HEK293T (cell line): ENCODE measurements around the gene NHS.

Experiments
- CTCF ChIA-PET: fragments of 350-600 bp; formaldehyde crosslinking; extraction: SDS; loops from one replicate; lab custom pipeline; 2021; ENCODE audit warnings: antibody characterized with exemption, inconsistent platforms; lab: Yijun Ruan, JAX
- POLR2A ChIA-PET: fragments of 350-600 bp; formaldehyde crosslinking; extraction: SDS; loops from one replicate; lab custom pipeline; 2020; ENCODE audit warnings: antibody characterized with exemption, inconsistent platforms; lab: Yijun Ruan, JAX
- DNase-seq: peaks from one replicate; pipeline ENCODE4 v3.0.0; 2012; ENCODE audit warnings: mixed read lengths; ENCODE audit errors: extremely low spot score
- ARNT ChIP-seq: fragments of 450-650 bp; IDR thresholded peaks from 2 replicates; pipeline ENCODE4 v1.6.1; 2017; ENCODE audit warnings: mild to moderate bottlenecking
- BHLHE40 ChIP-seq: fragments of 450-650 bp; IDR thresholded peaks from 2 replicates; pipeline ENCODE4 v1.6.1; 2016; ENCODE audit warnings: mild to moderate bottlenecking, moderate library complexity, borderline replicate concordance
- CTBP1 ChIP-seq: fragments of 450-650 bp; IDR thresholded peaks from 2 replicates; pipeline ENCODE4 v1.6.1; 2016; ENCODE audit warnings: borderline replicate concordance
- ELF4 ChIP-seq: fragments of 450-650 bp; IDR thresholded peaks from 2 replicates; pipeline ENCODE4 v1.6.1; 2017; ENCODE audit warnings: antibody characterized with exemption
- FOXA1 ChIP-seq: fragments of 450-650 bp; IDR thresholded peaks from 2 replicates; pipeline ENCODE4 v1.6.1; 2016; ENCODE audit warnings: mild to moderate bottlenecking
- FOXK2 ChIP-seq: fragments of 450-650 bp; IDR thresholded peaks from 2 replicates; pipeline ENCODE4 v1.6.1; 2016; ENCODE audit warnings: mild to moderate bottlenecking
- FOXM1 ChIP-seq: fragments of 450-650 bp; IDR thresholded peaks from 2 replicates; pipeline ENCODE4 v1.6.1; 2017; ENCODE audit warnings: mild to moderate bottlenecking, borderline replicate concordance
- HDGF ChIP-seq: fragments of 450-650 bp; IDR thresholded peaks from 2 replicates; pipeline ENCODE4 v1.6.1; 2017; ENCODE audit warnings: antibody characterized with exemption, borderline replicate concordance
- L3MBTL2 ChIP-seq: fragments of 450-650 bp; conservative IDR thresholded peaks from 2 replicates; pipeline ENCODE4 v1.6.1; 2016; ENCODE audit warnings: mild to moderate bottlenecking
- LEF1 ChIP-seq: fragments of 450-650 bp; IDR thresholded peaks from 2 replicates; pipeline ENCODE4 v1.6.1; 2017; ENCODE audit warnings: mild to moderate bottlenecking, borderline replicate concordance
- NFRKB ChIP-seq: fragments of 450-650 bp; IDR thresholded peaks from 2 replicates; pipeline ENCODE4 v1.6.1; 2016; ENCODE audit warnings: mild to moderate bottlenecking, moderate library complexity
- PKNOX1 ChIP-seq: fragments of 450-650 bp; IDR thresholded peaks from 2 replicates; pipeline ENCODE4 v1.6.1; 2016
- SP1 ChIP-seq: fragments of 450-650 bp; IDR thresholded peaks from 2 replicates; pipeline ENCODE4 v1.6.1; 2017
- SUZ12 ChIP-seq: fragments of 450-650 bp; IDR thresholded peaks from 2 replicates; pipeline ENCODE4 v1.6.1; 2016; ENCODE audit warnings: mild to moderate bottlenecking
- TARDBP ChIP-seq: fragments of 450-650 bp; IDR thresholded peaks from 2 replicates; pipeline ENCODE4 v1.6.1; 2016
- ZNF384 ChIP-seq: fragments of 450-650 bp; IDR thresholded peaks from 2 replicates; pipeline ENCODE4 v1.6.1; 2016

Gene NHS

GRCh38 chrX:17579026-17579425 lies 204.0 kb downstream of the NHS start:
- POLR2A ChIA-PET = no interaction called here
- CTCF ChIA-PET = no interaction called here

GRCh38 chrX:17580539-17581152 lies 205.6 kb downstream of the NHS start:
- no peak for DNase-seq
- ChIA-PET CTCF (interaction anchor here (0.6 to 1.8 kb wide), 2 partner anchors 11 to 257 kb away, joined by 4 to 6 read pairs; no protein-coding TSS in a partner anchor), POLR2A (no interaction called here)
- TF ChIP-seq FOXM1 = no peak
- no peak for TF ChIP-seq TARDBP
- TF ChIP-seq LEF1 = no peak
- no peak for TF ChIP-seq NFRKB
- TF ChIP-seq L3MBTL2 = no peak
- TF ChIP-seq HDGF = no peak
- TF ChIP-seq CTBP1 = no peak
- no peak for TF ChIP-seq SP1
- no peak for TF ChIP-seq ARNT
- TF ChIP-seq BHLHE40 = no peak
- no peak for TF ChIP-seq ZNF384

More at GRCh38 chrX:17579026-17579425, 204.0 kb downstream of the NHS start:
- DNase-seq = no peak
- TF ChIP-seq FOXK2 = no peak
- TF ChIP-seq SUZ12 = no peak
- no peak for TF ChIP-seq ZNF384
- TF ChIP-seq ELF4 = no peak
- TF ChIP-seq SP1 = no peak
- TF ChIP-seq HDGF = no peak
- TF ChIP-seq LEF1 = no peak
- TF ChIP-seq CTBP1 = no peak
- no peak for TF ChIP-seq FOXM1
- TF ChIP-seq FOXA1 = no peak
- TF ChIP-seq NFRKB = no peak
- no peak for TF ChIP-seq L3MBTL2

GRCh38 chrX:17581641-17582040 lies 206.6 kb downstream of the NHS start:
- TF ChIP-seq ELF4 (no peak), ZNF384 (no peak), ARNT (no peak), BHLHE40 (no peak), NFRKB (no peak), CTBP1 (no peak), L3MBTL2 (no peak), FOXM1 (no peak), TARDBP (no peak)
- no peak for DNase-seq
- POLR2A ChIA-PET = no interaction called here
- CTCF ChIA-PET = interaction anchor here (1.8 kb wide), 1 partner anchor 10 kb away, joined by 6 read pairs; no protein-coding TSS in a partner anchor

- CTCF ChIA-PET = no interaction called here
- no peak for TF ChIP-seq TARDBP
- TF ChIP-seq ARNT = no peak
- no peak for TF ChIP-seq NFRKB
- no peak for DNase-seq
- POLR2A ChIA-PET = no interaction called here
Observed at GRCh38 chrX:17584248-17584681, 209.3 kb downstream of the NHS start.

GRCh38 chrX:17585006-17585405 lies 210.0 kb downstream of the NHS start:
- no peak for DNase-seq
- ChIA-PET CTCF (no interaction called here), POLR2A (no interaction called here)
- TF ChIP-seq SUZ12 = no peak
- no peak for TF ChIP-seq HDGF
- TF ChIP-seq PKNOX1 = no peak
- no peak for TF ChIP-seq ARNT
- no peak for TF ChIP-seq BHLHE40
- TF ChIP-seq FOXK2 = no peak
- TF ChIP-seq LEF1 = no peak
- no peak for TF ChIP-seq NFRKB
- no peak for TF ChIP-seq FOXM1

- TF ChIP-seq FOXM1 (no peak), LEF1 (no peak), ZNF384 (no peak), NFRKB (no peak), ELF4 (no peak), TARDBP (no peak), ARNT (no peak), L3MBTL2 (no peak), FOXK2 (no peak), HDGF (no peak), BHLHE40 (no peak), FOXA1 (no peak), PKNOX1 (no peak), SP1 (no peak)
- ChIA-PET CTCF (no interaction called here), POLR2A (no interaction called here)
- DNase-seq = no peak
Observed at GRCh38 chrX:17587366-17587765, 212.4 kb downstream of the NHS start.

GRCh38 chrX:17588303-17588702 lies 213.3 kb downstream of the NHS start:
- POLR2A ChIA-PET = no interaction called here
- DNase-seq = no peak
- no peak for TF ChIP-seq NFRKB
- CTCF ChIA-PET = no interaction called here
